Hematopoietic multipotent progenitor cell (in vitro differentiated cells): ENCODE measurements around the gene TBX6. TPM values are rescaled to one million over a fixed set of nuclear protein-coding genes. Genes with fewer than 3 reads are reported as not detected.
"Not testable (repeated sequence)": the region's sequence is repeated elsewhere in the genome, so short reads cannot be mapped to it uniquely, and the experiment has no call there.

Experiments used
- DNase-seq, 3 donors: peaks; one replicate each; pipeline ENCODE4 v3.0.0-alpha.2; 2011 to 2015; ENCODE audit warnings: low read depth in 2 of 3, low spot score in 2 of 3
- total RNA-seq: library from RNA; depleted of rRNA; stranded (reverse); fragments of >200 nt; gene quantifications from one replicate; pipeline ENCODE4 v1.2.3, GENCODE V29; 2012

Gene TBX6
- total RNA-seq: 2.2 TPM

- peak; percentile 83 to 94 (median 93) for DNase-seq
Observed at GRCh38 chr16:30091474-30092372, at the start of gene TBX6. Gene TBX6, minus strand, starts transcription at chr16:30091924. Its CDS starts 731 bp downstream, at chr16:30091193.

- DNase-seq: peak in 1 of 3 donors; percentile 10
Observed at GRCh38 chr16:30139583-30140481, 48.1 kb upstream of the TBX6 start.

- no peak for DNase-seq
Observed at GRCh38 chr16:30137897-30138296, 46.2 kb upstream of the TBX6 start.

- no peak for DNase-seq
Observed at GRCh38 chr16:30136971-30137605, 45.4 kb upstream of the TBX6 start.

GRCh38 chr16:30132591-30132990, 40.9 kb upstream of the TBX6 start:
- no peak for DNase-seq

GRCh38 chr16:30131869-30132475, 40.2 kb upstream of the TBX6 start:
- DNase-seq: no peak

GRCh38 chr16:30127993-30128392, 36.3 kb upstream of the TBX6 start:
- DNase-seq: no peak

GRCh38 chr16:30125690-30126089, 34.0 kb upstream of the TBX6 start:
- DNase-seq: not testable (repeated sequence)

- DNase-seq: no peak
Observed at GRCh38 chr16:30124985-30125379, 33.3 kb upstream of the TBX6 start.

- DNase-seq: peak in 2 of 3 donors; percentile 21 to 26
Observed at GRCh38 chr16:30122604-30123160, 31.0 kb upstream of the TBX6 start.

GRCh38 chr16:30121741-30122571, 30.2 kb upstream of the TBX6 start:
- no peak for DNase-seq

- no peak for DNase-seq
Observed at GRCh38 chr16:30120340-30121105, 28.8 kb upstream of the TBX6 start.

GRCh38 chr16:30119428-30119827, 27.7 kb upstream of the TBX6 start:
- DNase-seq: no peak

GRCh38 chr16:30117768-30118167, 26.0 kb upstream of the TBX6 start:
- no peak for DNase-seq

GRCh38 chr16:30116291-30117207, 24.8 kb upstream of the TBX6 start:
- no peak for DNase-seq

- no peak for DNase-seq
Observed at GRCh38 chr16:30115238-30115637, 23.5 kb upstream of the TBX6 start.

GRCh38 chr16:30114833-30115232, 23.1 kb upstream of the TBX6 start:
- DNase-seq: not testable (repeated sequence)
